K562 (cell line): Measurements from ENCODE around the gene ZDHHC11. TPM values are rescaled to one million over a fixed set of nuclear protein-coding genes. Genes with fewer than 3 reads are reported as not detected.
"Not testable (repeated sequence)": the region's sequence is repeated elsewhere in the genome, so short reads cannot be mapped to it uniquely, and the experiment has no call there.

Source experiments
- ATAC-seq: fragments of 200-7000 bp; cut with Tn5 transposase; 3 replicates; pipeline ENCODE4 v1.9.1; 2020; ENCODE audit warnings: moderate library complexity
- BruUV-seq: library from RNA; stranded (reverse); fragments of 400-500 nt; replicated peaks from 2 replicates; lab custom pipeline; 2021; lab: Mats Ljungman, UMichigan
- CTCF ChIA-PET: fragments of 300-600 bp; formaldehyde crosslinking; extraction: SDS; loops from one replicate; lab custom pipeline; 2021; ENCODE audit warnings: low intra/inter-chr PET ratio; lab: Yijun Ruan, JAX
- POLR2A ChIA-PET: fragments of 300-600, 350-650 bp; sonication (Branson Sonifier 250); formaldehyde crosslinking; extraction: SDS; loops from one replicate; lab custom pipeline; 2021; ENCODE audit warnings: antibody characterized with exemption, inconsistent platforms; lab: Yijun Ruan, JAX
- DNase-seq, 4 experiments: peaks; one replicate each; pipeline versions ENCODE4 v3.0.0 to v3.0.0-alpha.2; 2011 to 2018; ENCODE audit warnings: low spot score in 3 of 4, mixed read lengths in 3 of 4; ENCODE audit errors: extremely low read depth in 1 of 4
- FAIRE-seq: peaks from 2 replicates; lab custom pipeline; 2011; peaks lifted over from hg19 to GRCh38; lab: Jason Lieb, UNC
- H2AFZ ChIP-seq: 2 replicates; pipeline ENCODE4 v1.6.0; 2011; ENCODE audit warnings: low read depth, low read length, control low read depth, inconsistent platforms
- H3K27ac ChIP-seq: fragments of 200-600 bp; 3 replicates; pipeline ENCODE4 v1.8.0; 2011; ENCODE audit warnings: low read depth, mild to moderate bottlenecking, control low read depth, inconsistent platforms, low read length, moderate library complexity, mixed read lengths; ENCODE audit errors: extremely low read depth
- H3K27me3 ChIP-seq, 2 experiments: fragments of 300-600 bp in 1 of 2; 2 replicates in 1 of 2; 3 replicates in 1 of 2; pipeline versions ENCODE4 v1.6.0 to v1.8.0; 2011; ENCODE audit warnings: inconsistent platforms in 2 of 2, low read length in 2 of 2, mild to moderate bottlenecking in 1 of 2, mixed read lengths in 1 of 2, moderate library complexity in 1 of 2; ENCODE audit not compliant: control insufficient read depth in 2 of 2, insufficient read depth in 2 of 2
- H3K36me3 ChIP-seq: fragments of 300-600 bp; 3 replicates; pipeline ENCODE4 v1.8.0; 2011; ENCODE audit warnings: mild to moderate bottlenecking, low read length, inconsistent platforms; ENCODE audit not compliant: control insufficient read depth, insufficient read depth
- H3K4me1 ChIP-seq, 2 experiments: fragments of 200-600 bp in 1 of 2; replicated peaks in 1 of 2; 2 replicates in 1 of 2; 3 replicates in 1 of 2; pipeline versions ENCODE4 v1.5.1 to v1.8.0; 2011; ENCODE audit warnings: inconsistent platforms in 2 of 2, low read length in 2 of 2, mild to moderate bottlenecking in 1 of 2, mixed read lengths in 1 of 2, moderate library complexity in 1 of 2; ENCODE audit not compliant: control insufficient read depth in 2 of 2, insufficient read depth in 2 of 2
- H3K4me2 ChIP-seq: 2 replicates; pipeline ENCODE4 v1.6.1; 2011; ENCODE audit warnings: low read length, control low read depth, inconsistent platforms, mixed read lengths; ENCODE audit not compliant: insufficient read depth
- H3K4me3 ChIP-seq: fragments of 200-600 bp; sonication (generic), shearing (Covaris generic); 2 replicates; pipeline ENCODE4 v1.5.1; 2016; ENCODE audit warnings: control low read depth, inconsistent platforms
- H3K79me2 ChIP-seq: fragments of 200-600 bp; 3 replicates; pipeline ENCODE4 v1.8.0; 2011; ENCODE audit warnings: low read length, inconsistent platforms; ENCODE audit not compliant: control insufficient read depth, insufficient read depth
- H3K9ac ChIP-seq, 2 experiments: 2 replicates each; pipeline versions ENCODE4 v1.6.0 to v1.6.1; 2011; ENCODE audit warnings: low read depth in 2 of 2, low read length in 2 of 2, control low read depth in 1 of 2, inconsistent platforms in 1 of 2, mild to moderate bottlenecking in 1 of 2, mixed read lengths in 1 of 2; ENCODE audit not compliant: insufficient read depth in 1 of 2
- H3K9me1 ChIP-seq: one replicate; pipeline ENCODE4 v1.6.0; 2011; ENCODE audit warnings: inconsistent platforms, mild to moderate bottlenecking, low read length, moderate library complexity; ENCODE audit not compliant: control insufficient read depth, insufficient read depth
- H3K9me3 ChIP-seq: replicated peaks from 2 replicates; pipeline ENCODE4 v1.5.1; 2011; ENCODE audit warnings: low read depth, low read length, inconsistent platforms; ENCODE audit not compliant: control insufficient read depth, insufficient read depth
- H4K20me1 ChIP-seq: replicated peaks from 2 replicates; pipeline ENCODE4 v1.6.1; 2011; ENCODE audit warnings: low read length, inconsistent platforms, mixed read lengths; ENCODE audit not compliant: control insufficient read depth, insufficient read depth
- EGR1 ChIP-seq: fragments of 450-650 bp; conservative IDR thresholded peaks from 2 replicates; pipeline ENCODE4 v1.6.1; 2017; ENCODE audit warnings: mild to moderate bottlenecking
- WGBS: fragments of 100-300 bp; shearing (Covaris generic); methylation state at CpG from one replicate; pipeline ENCODE4 v1.1.6; 2016; ENCODE audit warnings: low coverage, mixed read lengths; ENCODE audit not compliant: insufficient coverage; ENCODE audit errors: missing lambda C conversion rate; 5-methylcytosine and 5-hydroxymethylcytosine counted together
- in situ Hi-C: fragments of 300-500 bp; cut with MboI; formaldehyde crosslinking; loops from 4 replicates; pipeline ENCODE4 v1.15.0; 2018; ENCODE audit warnings: inconsistent platforms, mixed read lengths
- intact Hi-C: fragments of 100-400 bp; cut with micrococcal nuclease; formaldehyde crosslinking; loops from 2 replicates; pipeline ENCODE4 v1.14.2; 2022
- polyA plus RNA-seq, 8 experiments: library from polyadenylated mRNA; depleted of rRNA in 4 of 8; stranded (reverse) in 5 of 8; unstranded in 3 of 8; fragments of >200 nt; fragmentation: Nextera tagmentation in 2 of 8; fragmentation: Illumina TruSeq in 1 of 8; extraction: Ambion mirVana in 2 of 8; extraction: Trizol in 1 of 8; gene quantifications; 2 replicates each; pipeline versions ENCODE4 v1.2.1 to v1.2.3, GENCODE V29; 2011 to 2014; ENCODE audit warnings: inconsistent platforms in 1 of 8, missing spikeins in 1 of 8
- total RNA-seq, 7 experiments: library from RNA; depleted of rRNA in 6 of 7; stranded (reverse); fragments of >200 nt in 6 of 7; fragmentation: Illumina TruSeq in 2 of 7; extraction: Trizol in 2 of 7; gene quantifications; 2 replicates each; pipeline versions ENCODE4 v1.2.1 to v1.2.3, GENCODE V29; 2011 to 2021; ENCODE audit warnings: low replicate concordance in 1 of 7

ZDHHC11 gene
- total and polyA plus RNA-seq, 9 of the 15 experiments (the other 6 are each of a cell fraction or from before 2014, with no cell fraction given): 0.07 to 2.3 (median 0.52) TPM

GRCh38 chr5:774854-775505 is 75.8 kb downstream of the ZDHHC11 start:
- ATAC-seq, CTCF ChIA-PET, H4K20me1 ChIP-seq, H3K9ac ChIP-seq, H3K79me2 ChIP-seq, H3K9me3 ChIP-seq, H3K36me3 ChIP-seq, H3K27ac ChIP-seq, H3K9me1 ChIP-seq, H3K4me3 ChIP-seq, BruUV-seq, H3K4me2 ChIP-seq, H2AFZ ChIP-seq, FAIRE-seq: not testable (repeated sequence)
- Histone ChIP-seq H3K4me1 (peaks cover 0 to 24% of the 10 kb centered on the region in 2 experiments; a peak in 3 of 5 replicates), H3K27me3 (peaks cover 0 to 21% of the 10 kb centered on the region in 2 experiments; a peak in 2 of 5 replicates)
- 0 out of 2 replicates have a peak, but pooled peaks have one; percentile 16 for TF ChIP-seq EGR1
- POLR2A ChIA-PET: interaction anchor here (0.5 to 0.7 kb wide), 2 partner anchors 148 to 164 kb away, joined by 3 to 4 read pairs; no protein-coding TSS in a partner anchor
- peak in 1 of 4 experiments; percentile 2 for DNase-seq
- in situ Hi-C loops: loop anchor here (5.0 kb wide), 1 partner anchor 98 kb away; no protein-coding TSS in a partner anchor
- intact Hi-C loops: loop anchor here (5.0 kb wide), 1 partner anchor 93 kb away; no protein-coding TSS in a partner anchor
- 3% methylated on average over 17 of the region's 18 CpGs for WGBS

- peaks cover 0 to 21% of the 10 kb centered on the region in 2 experiments; a peak in 2 of 5 replicates for H3K27me3 ChIP-seq
- H3K4me2 ChIP-seq, H4K20me1 ChIP-seq, H3K36me3 ChIP-seq, ATAC-seq, H3K4me3 ChIP-seq, H3K9me3 ChIP-seq, H3K79me2 ChIP-seq, FAIRE-seq, H3K27ac ChIP-seq, CTCF ChIA-PET, H2AFZ ChIP-seq, POLR2A ChIA-PET, H3K9ac ChIP-seq, H3K9me1 ChIP-seq, BruUV-seq: not testable (repeated sequence)
- intact Hi-C loops (loop anchor here (5.0 kb wide), 1 partner anchor 92 kb away; no protein-coding TSS in a partner anchor), in situ Hi-C loops (loop anchor here (5.0 kb wide), 1 partner anchor 97 kb away; no protein-coding TSS in a partner anchor)
- WGBS: 14% methylated on average over 6 of the region's 6 CpGs
- H3K4me1 ChIP-seq: peaks cover 0 to 24% of the 10 kb centered on the region in 2 experiments; a peak in 3 of 5 replicates
- peak in 2 of 4 experiments; percentile 10 to 13 for DNase-seq
Observed at GRCh38 chr5:774304-774703, 76.5 kb downstream of the ZDHHC11 start.
